Activated T-cell treated with anti-CD3 and anti-CD28 coated beads, Interleukin-2, amount 50 U/mL, for 4 hours (primary cell): ENCODE measurements around the gene FAM50A. TPM values are rescaled to one million over a fixed set of nuclear protein-coding genes. Genes with fewer than 3 reads are reported as not detected.

Source experiments
- ATAC-seq, 2 donors: fragments of 200-7000 bp; cut with Tn5 transposase; one replicate each; pipeline ENCODE4 v1.10.0; 2021
- DNase-seq: peaks from one replicate; pipeline ENCODE4 v3.0.0-alpha.2; 2020
- H3K27me3 Mint-ChIP-seq: one replicate; pipeline ENCODE4 v1.8.0; 2021; ENCODE audit warnings: low read depth, mixed read lengths
- H3K36me3 Mint-ChIP-seq: one replicate; pipeline ENCODE4 v1.8.0; 2022; ENCODE audit warnings: mixed read lengths; ENCODE audit not compliant: insufficient read depth
- H3K4me1 Mint-ChIP-seq: one replicate; pipeline ENCODE4 v1.8.0; 2021; ENCODE audit warnings: low read depth, mixed read lengths
- H3K4me3 Mint-ChIP-seq: one replicate; pipeline ENCODE4 v1.8.0; 2021; ENCODE audit warnings: mild to moderate bottlenecking, moderate library complexity, mixed read lengths
- H3K9me3 Mint-ChIP-seq: one replicate; pipeline ENCODE4 v1.8.0; 2021; ENCODE audit warnings: mixed read lengths
- total RNA-seq, 3 donors: library from RNA; stranded (reverse); gene quantifications; one replicate each; pipeline ENCODE4 v1.2.1, GENCODE V29; 2021

Gene FAM50A
- total RNA-seq, 3 donors from 2014 or later, result 60.2 to 61.9 (median 61.6) TPM

DNA sequence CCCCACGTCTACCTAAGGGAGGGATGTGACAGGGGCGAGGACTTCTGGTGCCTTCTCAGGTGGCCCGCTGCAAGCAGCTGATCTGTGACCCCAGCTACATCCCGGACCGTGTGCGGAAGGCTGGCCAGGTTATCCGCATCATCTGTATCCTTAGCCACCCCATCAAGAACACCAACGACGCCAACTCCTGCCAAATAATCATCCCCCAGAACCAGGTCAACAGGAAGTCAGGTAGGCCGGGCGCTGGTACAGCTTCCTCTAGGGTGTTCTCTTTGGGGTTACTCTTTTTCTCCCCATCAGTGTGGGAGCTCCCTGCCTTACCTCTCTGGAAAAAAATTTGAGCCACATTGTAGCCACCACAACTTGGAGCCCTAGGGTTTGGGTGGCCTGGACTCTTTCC is 2.4 kb upstream of the FAM50A start:
- H3K9me3 Mint-ChIP-seq, result no peaks in the 10 kb centered on the region
- peaks cover 24% of the 10 kb centered on the region for H3K4me1 Mint-ChIP-seq
- ATAC-seq, result no peak
- DNase-seq, result no peak
- no peak overlapping the region for H3K4me3 Mint-ChIP-seq
- H3K36me3 Mint-ChIP-seq, result no peaks in the 10 kb centered on the region
- H3K27me3 Mint-ChIP-seq, result no peaks in the 10 kb centered on the region

DNA sequence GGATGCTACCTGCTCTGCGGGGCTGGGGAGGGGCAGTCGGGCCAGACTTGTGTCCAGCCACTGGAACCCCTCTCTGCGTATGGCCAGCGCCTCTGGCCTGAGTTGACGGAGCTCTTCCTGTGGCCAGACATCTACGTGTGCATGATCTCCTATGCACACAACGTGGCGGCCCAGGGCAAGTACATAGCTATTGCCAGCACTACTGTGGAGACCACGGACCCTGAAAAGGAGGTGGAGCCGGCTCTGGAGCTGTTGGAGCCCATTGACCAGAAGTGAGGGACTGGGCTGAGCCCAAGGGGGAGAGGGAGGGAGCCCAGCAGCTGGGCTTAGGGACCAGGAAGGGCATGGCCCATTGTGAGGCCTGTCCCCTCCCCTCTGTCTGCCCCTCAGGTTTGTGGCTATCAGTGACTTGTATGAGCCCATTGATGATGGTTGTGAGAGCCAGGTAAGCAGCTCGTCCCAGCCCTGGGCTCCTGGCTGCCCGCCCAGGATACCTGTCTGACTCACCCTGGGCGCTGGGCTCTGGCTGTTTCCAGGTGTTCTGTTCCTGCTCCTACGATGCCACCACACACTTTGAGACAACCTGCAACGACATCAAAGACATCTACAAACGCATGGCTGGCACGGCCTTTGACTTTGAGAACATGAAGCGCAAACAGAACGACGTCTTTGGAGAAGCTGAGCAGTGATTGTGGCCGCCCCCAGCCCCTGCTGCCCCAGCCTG is 1.8 kb upstream of the FAM50A start:
- no peak for ATAC-seq
- no peaks in the 10 kb centered on the region for H3K27me3 Mint-ChIP-seq
- peaks cover 24% of the 10 kb centered on the region for H3K4me1 Mint-ChIP-seq
- H3K36me3 Mint-ChIP-seq, result peaks cover 3% of the 10 kb centered on the region
- H3K4me3 Mint-ChIP-seq, result no peak overlapping the region
- H3K9me3 Mint-ChIP-seq, result no peaks in the 10 kb centered on the region
- no peak for DNase-seq

GRCh38 chrX:154443479-154443910 is 446 bp upstream of the FAM50A start:
- H3K27me3 Mint-ChIP-seq, result no peaks in the 10 kb centered on the region
- H3K9me3 Mint-ChIP-seq, result no peaks in the 10 kb centered on the region
- H3K4me1 Mint-ChIP-seq, result peaks cover 20% of the 10 kb centered on the region
- DNase-seq, result no peak
- H3K4me3 Mint-ChIP-seq, result peak overlapping the region; percentile 70
- H3K36me3 Mint-ChIP-seq, result peaks cover 5% of the 10 kb centered on the region
- ATAC-seq, result peak in 1 of 2 donors; percentile 7

DNA sequence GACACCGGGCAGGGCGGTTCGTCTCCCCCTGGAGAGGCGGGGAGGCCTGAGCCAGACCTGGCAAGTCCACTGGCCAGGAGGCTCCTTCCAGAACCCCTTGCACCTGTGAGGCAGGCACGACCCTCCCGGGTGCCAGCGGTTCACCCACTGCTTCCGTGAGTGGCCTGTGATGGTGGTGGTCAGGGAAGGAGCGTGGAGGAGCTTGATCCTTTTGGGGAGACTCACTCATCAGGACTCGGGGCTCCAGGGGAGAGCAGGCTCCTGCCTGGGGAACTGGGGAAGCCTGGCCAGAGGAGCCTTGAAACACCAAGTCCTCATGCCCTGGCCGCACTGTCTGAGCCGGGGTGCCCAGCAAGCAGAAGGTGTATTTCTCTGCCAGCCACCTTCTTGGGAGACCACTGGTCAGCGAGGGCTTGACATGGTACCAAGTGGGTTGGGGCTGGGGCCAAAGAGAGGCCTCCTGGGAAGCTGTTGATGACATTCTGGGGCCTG is 860 bp downstream of the FAM50A start:
- Mint-ChIP-seq H3K27me3 (no peaks in the 10 kb centered on the region), H3K4me3 (peak overlapping the region; percentile 61), H3K9me3 (no peaks in the 10 kb centered on the region), H3K36me3 (peaks cover 6% of the 10 kb centered on the region), H3K4me1 (peaks cover 17% of the 10 kb centered on the region)
- ATAC-seq (no peak), DNase-seq (no peak)

DNA sequence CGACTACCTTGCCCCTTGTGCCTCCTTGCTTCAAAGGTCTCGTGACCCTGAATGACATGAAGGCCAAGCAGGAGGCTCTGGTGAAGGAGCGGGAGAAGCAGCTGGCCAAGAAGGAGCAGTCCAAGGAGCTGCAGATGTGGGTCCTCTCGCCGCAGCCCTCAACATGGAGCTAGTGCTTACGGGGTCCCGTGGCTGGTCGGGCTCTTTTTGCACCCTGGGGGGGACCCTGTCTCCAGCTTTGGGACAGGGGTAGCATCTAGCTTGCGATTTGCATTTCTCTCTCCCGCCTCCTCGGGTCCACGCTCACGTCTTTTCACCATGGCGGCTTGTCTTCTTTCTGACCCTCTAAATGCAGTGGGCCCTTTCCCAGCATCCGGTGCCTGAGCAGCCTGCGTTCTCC is 1.8 kb downstream of the FAM50A start:
- H3K27me3 Mint-ChIP-seq, result no peaks in the 10 kb centered on the region
- peaks cover 14% of the 10 kb centered on the region for H3K4me1 Mint-ChIP-seq
- ATAC-seq (no peak), DNase-seq (no peak)
- H3K4me3 Mint-ChIP-seq, result no peak overlapping the region
- peaks cover 7% of the 10 kb centered on the region for H3K36me3 Mint-ChIP-seq
- H3K9me3 Mint-ChIP-seq, result no peaks in the 10 kb centered on the region

GRCh38 chrX:154446430-154446829 is 2.5 kb downstream of the FAM50A start:
- DNase-seq, result no peak
- peak overlapping the region; percentile 38 for H3K4me3 Mint-ChIP-seq
- H3K4me1 Mint-ChIP-seq, result peaks cover 10% of the 10 kb centered on the region
- no peaks in the 10 kb centered on the region for H3K27me3 Mint-ChIP-seq
- no peaks in the 10 kb centered on the region for H3K9me3 Mint-ChIP-seq
- peaks cover 7% of the 10 kb centered on the region for H3K36me3 Mint-ChIP-seq
- ATAC-seq, result no peak

- H3K9me3 Mint-ChIP-seq, result no peaks in the 10 kb centered on the region
- no peak for ATAC-seq
- H3K36me3 Mint-ChIP-seq, result peaks cover 7% of the 10 kb centered on the region
- no peak overlapping the region for H3K4me3 Mint-ChIP-seq
- DNase-seq, result no peak
- peaks cover 1% of the 10 kb centered on the region for H3K4me1 Mint-ChIP-seq
- H3K27me3 Mint-ChIP-seq, result no peaks in the 10 kb centered on the region
Observed at GRCh38 chrX:154448484-154448883, 4.5 kb downstream of the FAM50A start.

DNA sequence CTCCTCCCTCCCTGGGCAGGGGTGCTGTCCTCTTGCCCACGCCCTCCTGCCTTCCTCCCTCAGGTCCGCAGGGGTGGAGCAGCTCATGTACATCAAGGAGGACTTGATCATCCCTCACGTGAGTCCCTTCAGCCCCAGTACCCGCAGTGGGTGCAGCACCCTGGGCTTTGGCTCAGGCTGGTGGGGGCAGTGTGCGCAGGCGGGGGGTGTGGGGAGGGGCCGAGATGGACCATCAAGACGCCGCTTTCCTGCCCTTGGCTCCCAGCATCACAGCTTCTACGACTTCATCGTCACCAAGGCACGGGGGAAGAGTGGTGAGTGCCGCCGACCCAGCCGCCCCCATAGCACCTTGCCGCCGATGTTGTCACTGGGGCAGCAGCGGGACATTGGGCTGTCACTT is 5.7 kb downstream of the FAM50A start:
- no peak for DNase-seq
- Mint-ChIP-seq H3K4me3 (no peak overlapping the region), H3K36me3 (peaks cover 7% of the 10 kb centered on the region), H3K4me1 (no peaks in the 10 kb centered on the region), H3K27me3 (no peaks in the 10 kb centered on the region), H3K9me3 (no peaks in the 10 kb centered on the region)
- ATAC-seq, result no peak

DNA sequence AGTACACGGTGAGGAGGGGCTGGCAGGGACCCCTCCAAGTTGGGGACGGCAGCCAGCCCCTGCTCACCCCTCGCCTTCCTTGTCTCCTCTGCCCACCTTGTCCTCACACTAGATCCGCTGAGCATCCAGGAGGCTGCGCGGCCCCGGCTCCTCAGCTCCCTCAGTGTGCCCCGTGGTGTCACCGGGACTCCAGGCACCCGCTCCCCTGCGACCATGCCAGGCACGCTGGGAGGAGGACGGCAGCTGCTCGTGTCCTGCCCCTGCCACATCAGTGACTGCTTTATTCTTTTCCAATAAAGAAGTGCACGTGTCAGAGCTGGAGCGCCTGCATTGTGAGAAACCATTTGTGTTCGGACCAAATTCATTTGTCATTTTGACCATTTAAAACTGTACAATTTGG is 6.4 kb downstream of the FAM50A start:
- Mint-ChIP-seq H3K36me3 (peaks cover 7% of the 10 kb centered on the region), H3K9me3 (no peaks in the 10 kb centered on the region), H3K27me3 (no peaks in the 10 kb centered on the region), H3K4me3 (no peak overlapping the region), H3K4me1 (no peaks in the 10 kb centered on the region)
- DNase-seq (no peak), ATAC-seq (no peak)

DNA sequence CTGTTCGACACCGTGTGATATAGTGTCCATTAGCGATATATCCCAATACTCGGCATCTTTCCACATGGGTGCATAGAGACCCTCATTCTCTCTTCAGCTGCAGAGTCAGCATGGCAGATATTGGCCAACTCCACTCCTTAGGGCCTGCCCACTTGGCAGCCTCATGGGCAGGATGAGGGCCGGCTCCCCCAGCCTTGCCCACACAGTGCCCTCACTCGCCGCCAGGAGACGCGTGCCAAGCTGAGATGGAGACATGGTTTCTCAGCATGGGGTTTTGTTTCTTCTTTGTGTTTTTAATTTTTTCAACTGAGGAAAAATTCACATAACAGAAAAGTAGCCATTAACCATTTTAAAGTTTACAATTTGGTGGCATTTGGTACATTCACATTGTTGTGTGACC is 8.9 kb downstream of the FAM50A start:
- Mint-ChIP-seq H3K9me3 (no peaks in the 10 kb centered on the region), H3K4me1 (peaks cover 3% of the 10 kb centered on the region), H3K4me3 (no peak overlapping the region), H3K27me3 (no peaks in the 10 kb centered on the region), H3K36me3 (peaks cover 2% of the 10 kb centered on the region)
- no peak for ATAC-seq
- no peak for DNase-seq

DNA sequence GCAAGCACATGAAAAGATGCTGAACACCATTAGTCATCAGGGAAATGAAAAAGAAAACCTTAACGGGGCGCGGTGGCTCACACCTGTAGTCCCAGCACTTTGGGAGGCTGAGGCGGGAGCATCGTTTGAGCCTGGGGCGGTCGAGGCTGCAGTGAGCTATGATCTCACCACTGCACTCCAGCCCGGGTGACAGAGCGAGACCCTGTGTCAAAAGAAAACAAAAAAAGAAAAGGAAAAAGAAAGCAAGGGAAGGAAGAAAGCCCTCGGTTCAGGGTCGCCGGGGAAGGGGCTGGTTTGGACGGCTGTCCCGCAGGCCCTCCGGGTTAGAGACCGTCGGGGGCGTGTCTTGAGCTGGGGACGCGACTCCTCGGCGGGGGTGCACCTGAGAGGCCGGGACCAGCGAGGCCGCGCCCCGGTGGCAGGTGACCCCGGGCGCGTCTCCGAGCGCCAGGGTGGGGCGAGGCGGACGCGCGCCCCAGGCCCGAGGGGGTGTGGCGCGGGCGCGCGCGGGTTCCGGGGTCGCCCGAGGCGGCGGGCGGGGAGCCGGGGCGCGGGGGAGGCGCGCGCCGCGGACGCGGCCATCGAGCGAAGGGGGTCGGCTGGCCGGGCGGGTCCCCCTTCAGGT is 13.7 kb downstream of the FAM50A start:
- H3K27me3 Mint-ChIP-seq, result no peaks in the 10 kb centered on the region

DNA sequence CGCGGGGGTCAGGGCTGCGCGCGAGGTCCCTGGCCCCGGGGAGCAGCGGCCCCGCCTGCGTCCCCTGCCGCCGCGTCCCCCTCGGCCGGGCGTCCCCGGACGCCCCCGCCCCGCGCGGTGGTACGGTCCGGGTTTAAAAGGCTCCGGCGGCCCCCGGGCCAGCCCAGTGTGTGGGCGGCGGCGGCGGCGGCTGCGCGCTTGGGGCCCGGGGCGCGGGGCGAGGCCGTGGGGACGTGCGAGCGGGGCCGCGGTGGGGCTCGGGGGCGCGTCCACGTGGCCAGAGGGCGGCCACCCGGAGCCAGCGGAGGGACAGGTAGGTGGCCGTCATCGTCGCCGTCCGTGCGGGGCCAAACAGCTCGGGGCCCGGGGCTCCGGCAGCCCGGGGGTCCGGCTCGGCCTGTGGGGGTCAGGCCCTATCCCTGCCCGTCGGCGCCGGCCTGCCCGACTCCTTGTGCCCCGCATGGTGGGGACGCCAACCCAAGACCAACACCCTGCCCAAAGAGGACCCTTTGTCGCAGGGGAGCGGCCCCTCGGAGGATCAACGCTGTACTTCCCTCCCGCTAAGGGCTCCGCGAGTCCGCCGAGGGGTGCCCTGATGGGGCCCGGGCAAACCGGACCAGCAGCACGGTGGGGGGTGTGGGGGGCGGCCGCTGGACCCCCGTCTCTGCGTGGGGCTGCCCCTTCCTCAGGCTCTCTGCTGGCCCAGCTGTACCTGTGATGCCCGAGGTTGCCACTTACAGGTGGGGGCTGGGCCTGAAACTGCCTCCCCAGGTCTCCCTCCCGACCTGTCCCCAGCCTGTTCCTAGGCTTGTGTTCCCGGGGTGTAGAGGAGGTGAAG is 14.4 kb downstream of the FAM50A start, which contains the start of gene PLXNA3:
PLXNA3 (plus strand) TSS at position 166 of the 838 bp plus-strand sequence. CDS start 1,903 bp downstream, outside the sequence.
- H3K4me3 Mint-ChIP-seq, result peak within 1 kb of the TSS; percentile 92
- ATAC-seq, result peak; percentile 83 to 84
- no peaks in the 10 kb centered on the region for H3K9me3 Mint-ChIP-seq
- H3K36me3 Mint-ChIP-seq, result no peaks in the 10 kb centered on the region
- H3K27me3 Mint-ChIP-seq, result no peaks in the 10 kb centered on the region
- H3K4me1 Mint-ChIP-seq, result peaks cover 10% of the 10 kb centered on the region
- peak; percentile 61 for DNase-seq

More for the DNA sequence above, 13.7 kb downstream of the FAM50A start:
- DNase-seq (peak; percentile 42), ATAC-seq (peak; percentile 56 to 57)
- Mint-ChIP-seq H3K4me3 (peak overlapping the region; percentile 92), H3K4me1 (peaks cover 10% of the 10 kb centered on the region), H3K9me3 (no peaks in the 10 kb centered on the region), H3K36me3 (no peaks in the 10 kb centered on the region)

DNA sequence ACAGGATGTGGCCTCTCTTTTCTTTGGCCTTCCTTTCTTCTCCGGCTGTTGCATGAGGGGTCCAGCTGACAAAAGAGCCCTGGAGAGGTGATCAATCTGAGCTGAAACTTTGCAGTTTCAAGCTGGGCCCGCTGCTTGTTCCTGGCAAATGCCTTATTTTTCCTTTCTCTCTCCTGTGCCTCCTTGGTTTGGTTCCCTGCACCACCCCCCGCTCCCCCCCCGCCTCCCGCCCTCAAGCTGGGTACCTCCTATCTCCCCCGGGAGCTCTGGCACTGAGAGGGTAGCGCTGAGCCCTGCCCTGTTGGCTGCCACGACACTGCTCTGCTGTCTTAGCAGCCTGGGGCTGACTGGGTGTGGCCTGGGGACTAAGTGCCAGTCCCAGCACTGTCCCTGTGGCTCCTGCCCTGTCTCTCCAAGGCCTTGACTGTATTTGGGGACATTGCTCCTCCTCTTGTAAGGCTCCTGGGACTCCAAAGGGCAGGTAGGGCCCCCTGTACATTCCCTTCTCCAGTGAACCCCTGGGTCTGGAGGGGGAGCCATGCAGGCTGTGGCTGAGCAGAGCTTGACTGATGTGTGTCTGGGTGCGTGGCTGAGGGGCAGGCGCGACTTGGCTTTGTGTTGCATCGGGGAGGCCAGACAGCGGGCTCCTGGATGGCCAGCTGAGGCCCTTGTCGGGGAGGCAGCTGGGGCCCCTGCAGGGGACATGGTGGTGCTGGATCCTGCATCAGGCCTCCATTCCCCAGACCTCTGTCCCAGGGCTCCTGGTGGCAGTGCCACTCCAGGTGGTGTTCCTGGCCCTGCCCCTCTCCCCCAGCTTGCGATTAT is 15.2 kb downstream of the FAM50A start:
- ATAC-seq (peak; percentile 48 to 51), DNase-seq (no peak)
- H3K27me3 Mint-ChIP-seq, result no peaks in the 10 kb centered on the region
- H3K4me3 Mint-ChIP-seq, result peak overlapping the region; percentile 82
- H3K36me3 Mint-ChIP-seq, result no peaks in the 10 kb centered on the region
- no peaks in the 10 kb centered on the region for H3K9me3 Mint-ChIP-seq
- peaks cover 10% of the 10 kb centered on the region for H3K4me1 Mint-ChIP-seq
